GM18526 (cell line): ENCODE measurements around the gene UMAD1.

Experiments
- POLR2A ChIP-seq: IDR thresholded peaks from 3 replicates; pipeline ENCODE4 v1.6.1; 2011; ENCODE audit not compliant: insufficient read length; ENCODE audit errors: extremely low read depth

Gene UMAD1

GRCh38 chr7:7803715-7804178 lies 163.2 kb downstream of the UMAD1 start:
- no peak for TF ChIP-seq POLR2A

GRCh38 chr7:7805511-7806153 lies 165.1 kb downstream of the UMAD1 start:
- TF ChIP-seq POLR2A: no peak

- TF ChIP-seq POLR2A: no peak
Observed at GRCh38 chr7:7808156-7808555, 167.6 kb downstream of the UMAD1 start.

- TF ChIP-seq POLR2A: no peak
Observed at GRCh38 chr7:7808626-7809025, 168.1 kb downstream of the UMAD1 start.

GRCh38 chr7:7810380-7810779 lies 169.8 kb downstream of the UMAD1 start:
- no peak for TF ChIP-seq POLR2A

- no peak for TF ChIP-seq POLR2A
Observed at GRCh38 chr7:7810826-7811225, 170.3 kb downstream of the UMAD1 start.

GRCh38 chr7:7812112-7812511 lies 171.6 kb downstream of the UMAD1 start:
- TF ChIP-seq POLR2A: no peak

- no peak for TF ChIP-seq POLR2A
Observed at GRCh38 chr7:7815395-7815794, 174.8 kb downstream of the UMAD1 start.

- TF ChIP-seq POLR2A: peak; percentile 12
Observed at GRCh38 chr7:7816084-7816483, 175.5 kb downstream of the UMAD1 start.

- TF ChIP-seq POLR2A: no peak
Observed at GRCh38 chr7:7816816-7817536, 176.4 kb downstream of the UMAD1 start.

GRCh38 chr7:7817748-7818147 lies 177.2 kb downstream of the UMAD1 start:
- no peak for TF ChIP-seq POLR2A

GRCh38 chr7:7819442-7820247 lies 179.1 kb downstream of the UMAD1 start:
- no peak for TF ChIP-seq POLR2A

GRCh38 chr7:7820409-7820808 lies 179.9 kb downstream of the UMAD1 start:
- no peak for TF ChIP-seq POLR2A

- no peak for TF ChIP-seq POLR2A
Observed at GRCh38 chr7:7820939-7821338, 180.4 kb downstream of the UMAD1 start.

- no peak for TF ChIP-seq POLR2A
Observed at GRCh38 chr7:7821517-7821916, 181.0 kb downstream of the UMAD1 start.

- TF ChIP-seq POLR2A: no peak
Observed at GRCh38 chr7:7829667-7830066, 189.1 kb downstream of the UMAD1 start.
